SU-DHL-6 (cell line): ENCODE results near the gene BID.

Experiments
- H2AFZ ChIP-seq: fragments of 200-600 bp; sonication (generic); 2 replicates; pipeline ENCODE4 v1.6.1; 2014; ENCODE audit warnings: low read depth, mild to moderate bottlenecking, moderate library complexity, mixed read lengths, antibody characterized with exemption, low read length; ENCODE audit not compliant: severe bottlenecking
- H3F3A ChIP-seq: fragments of 200-600 bp; shearing (Covaris generic); 2 replicates; pipeline ENCODE4 v1.6.0; 2016; ENCODE audit warnings: antibody characterized with exemption, mild to moderate bottlenecking; ENCODE audit not compliant: insufficient read depth
- H3K27ac ChIP-seq: fragments of 200-600 bp; sonication (generic); 2 replicates; pipeline ENCODE4 v1.5.1; 2016; ENCODE audit warnings: low read depth, mild to moderate bottlenecking, low read length, moderate library complexity, mixed read lengths
- H3K27me3 ChIP-seq: fragments of 200-600 bp; sonication (generic), shearing (Covaris generic); 2 replicates; pipeline ENCODE4 v1.6.0; 2014; ENCODE audit warnings: mild to moderate bottlenecking, low read length
- H3K36me3 ChIP-seq: fragments of 200-600 bp; sonication (generic); 2 replicates; pipeline ENCODE4 v1.6.1; 2014; ENCODE audit warnings: mild to moderate bottlenecking, low read length, mixed read lengths
- H3K4me2 ChIP-seq: fragments of 300-600, 200-600 bp; shearing (Covaris generic), sonication (generic); 2 replicates; pipeline ENCODE4 v1.6.0; 2014; ENCODE audit warnings: low read length, low read depth, mild to moderate bottlenecking; ENCODE audit not compliant: poor library complexity, severe bottlenecking
- H3K4me3 ChIP-seq: fragments of 200-600 bp; sonication (generic); 2 replicates; pipeline ENCODE4 v1.5.1; 2014; ENCODE audit warnings: antibody characterized with exemption, low read length, mild to moderate bottlenecking, mixed read lengths; ENCODE audit not compliant: insufficient read depth, poor library complexity, severe bottlenecking
- H3K79me2 ChIP-seq: fragments of 200-600 bp; sonication (generic); 2 replicates; pipeline ENCODE4 v1.6.1; 2014; ENCODE audit warnings: mild to moderate bottlenecking, low read length, moderate library complexity; ENCODE audit not compliant: insufficient read depth
- H3K9ac ChIP-seq: fragments of 200-600 bp; sonication (generic); 2 replicates; pipeline ENCODE4 v1.7.0; 2014; ENCODE audit warnings: mild to moderate bottlenecking, low read length
- H3K9me2 ChIP-seq: fragments of 200-600 bp; sonication (generic); replicated peaks from 2 replicates; pipeline ENCODE4 v1.6.1; 2014; ENCODE audit warnings: low read length; ENCODE audit not compliant: insufficient read depth
- H3K9me3 ChIP-seq: fragments of 200-600 bp; sonication (generic); 2 replicates; pipeline ENCODE4 v1.6.1; 2014; ENCODE audit warnings: low read length, mixed read lengths; ENCODE audit not compliant: insufficient read depth
- H4K20me1 ChIP-seq: fragments of 200-600 bp; sonication (generic); 2 replicates; pipeline ENCODE4 v1.6.1; 2014; ENCODE audit warnings: low read depth, mild to moderate bottlenecking, antibody characterized with exemption, low read length, moderate library complexity, mixed read lengths
- EZH2phosphoT487 ChIP-seq: fragments of 200-600 bp; sonication (generic), shearing (Covaris generic); conservative IDR thresholded peaks from 2 replicates; pipeline ENCODE4 v1.6.1; 2018; ENCODE audit warnings: mild to moderate bottlenecking, antibody characterized with exemption, low read length, moderate library complexity, mixed read lengths

The BID gene

GRCh38 chr22:17684245-17684644 lies 90.0 kb downstream of the BID start:
- no peak overlapping the region for H2AFZ ChIP-seq
- no peaks in the 10 kb centered on the region for H3K27me3 ChIP-seq
- no peaks in the 10 kb centered on the region for H4K20me1 ChIP-seq
- H3K9me2 ChIP-seq: no peaks in the 10 kb centered on the region
- no peaks in the 10 kb centered on the region for H3K36me3 ChIP-seq
- no peaks in the 10 kb centered on the region for H3F3A ChIP-seq
- TF ChIP-seq EZH2phosphoT487: no peak
- no peaks in the 10 kb centered on the region for H3K9me3 ChIP-seq
- H3K27ac ChIP-seq: no peak overlapping the region
- H3K4me3 ChIP-seq: no peak overlapping the region
- H3K4me2 ChIP-seq: no peak overlapping the region
- H3K79me2 ChIP-seq: no peaks in the 10 kb centered on the region
- no peak overlapping the region for H3K9ac ChIP-seq
